ENCODE data around the gene NAALADL2. TPM values are rescaled to one million over a fixed set of nuclear protein-coding genes. Genes with fewer than 3 reads are reported as not detected.
"Not testable (repeated sequence)": the region's sequence is repeated elsewhere in the genome, so short reads cannot be mapped to it uniquely, and the experiment has no call there.

The NAALADL2 gene
- polyA plus RNA-seq, 3 donors from 2014 or later, result 0.10 TPM; not detected in 2

DNA sequence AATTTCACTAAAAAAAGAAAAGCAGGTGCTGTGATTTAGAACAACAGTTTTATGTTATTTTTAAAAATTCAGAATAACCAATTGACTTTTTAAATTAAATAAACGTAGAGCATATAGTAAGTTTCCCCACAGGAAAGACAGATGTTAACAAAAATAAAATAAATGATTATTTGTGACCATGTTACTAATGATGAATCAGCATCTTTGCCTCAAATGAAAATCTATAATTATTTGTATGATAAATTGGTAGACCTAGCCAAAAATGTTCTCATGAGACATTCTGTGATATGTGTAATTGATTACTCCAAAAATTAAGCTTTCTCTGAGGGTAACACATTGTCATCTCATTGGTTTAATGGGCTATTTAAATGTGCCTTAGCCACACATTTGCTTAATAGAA lies 948.0 kb downstream of the NAALADL2 start:
- Mint-ChIP-seq H3K36me3 (no peaks in the 10 kb centered on the region), H3K27ac (no peak overlapping the region), H3K9me3 (peaks cover 0 to 17% (median 8%) of the 10 kb centered on the region in 6 donors), H3K27me3 (ENCODE audit: low read depth in 3 of 3) (no peaks in the 10 kb centered on the region), H3K4me1 (no peaks in the 10 kb centered on the region), H3K4me3 (no peak overlapping the region)
- DNase-seq, result no peak

DNA sequence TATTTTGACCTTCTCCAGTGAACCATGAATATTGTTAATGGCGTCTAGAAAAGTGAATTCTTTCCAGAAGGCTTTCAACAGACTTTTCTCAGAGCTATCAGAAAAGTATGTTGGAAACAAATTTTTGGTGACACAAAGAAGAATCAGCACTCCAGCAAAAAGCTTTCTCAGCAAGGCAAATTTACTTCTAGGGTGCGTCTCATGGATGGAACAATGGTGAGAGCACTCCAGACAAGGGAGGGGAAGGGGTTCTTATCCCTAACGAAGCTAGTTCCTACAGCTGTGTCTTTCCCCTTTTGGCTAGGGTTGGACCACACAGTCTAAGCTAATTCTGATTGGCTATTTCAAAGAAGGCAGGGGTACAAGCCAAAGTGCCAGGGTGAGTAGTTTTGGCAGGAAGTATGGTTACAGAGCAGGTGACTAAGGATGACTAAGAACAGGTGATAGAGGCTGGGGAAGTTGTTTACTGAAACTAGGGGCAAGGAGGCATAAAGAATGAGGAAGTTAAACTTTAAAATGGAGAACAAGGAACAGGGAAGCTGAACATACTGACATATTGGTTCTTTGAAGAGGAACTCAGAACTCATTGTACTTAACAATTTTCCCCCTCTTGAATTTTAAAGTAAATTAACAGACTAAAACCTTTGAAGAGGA lies 959.8 kb downstream of the NAALADL2 start:
- H3K27ac Mint-ChIP-seq, result no peak overlapping the region
- no peaks in the 10 kb centered on the region for H3K4me1 Mint-ChIP-seq
- peaks cover 0 to 4% (median 0%) of the 10 kb centered on the region in 3 donors for H3K36me3 Mint-ChIP-seq
- H3K9me3 Mint-ChIP-seq, result peaks cover 8 to 58% (median 37%) of the 10 kb centered on the region in 6 donors
- peaks cover 0 to 1% (median 0%) of the 10 kb centered on the region in 3 donors for H3K27me3 Mint-ChIP-seq (ENCODE audit: low read depth in 3 of 3)
- DNase-seq, result no peak
- no peak overlapping the region for H3K4me3 Mint-ChIP-seq

DNA sequence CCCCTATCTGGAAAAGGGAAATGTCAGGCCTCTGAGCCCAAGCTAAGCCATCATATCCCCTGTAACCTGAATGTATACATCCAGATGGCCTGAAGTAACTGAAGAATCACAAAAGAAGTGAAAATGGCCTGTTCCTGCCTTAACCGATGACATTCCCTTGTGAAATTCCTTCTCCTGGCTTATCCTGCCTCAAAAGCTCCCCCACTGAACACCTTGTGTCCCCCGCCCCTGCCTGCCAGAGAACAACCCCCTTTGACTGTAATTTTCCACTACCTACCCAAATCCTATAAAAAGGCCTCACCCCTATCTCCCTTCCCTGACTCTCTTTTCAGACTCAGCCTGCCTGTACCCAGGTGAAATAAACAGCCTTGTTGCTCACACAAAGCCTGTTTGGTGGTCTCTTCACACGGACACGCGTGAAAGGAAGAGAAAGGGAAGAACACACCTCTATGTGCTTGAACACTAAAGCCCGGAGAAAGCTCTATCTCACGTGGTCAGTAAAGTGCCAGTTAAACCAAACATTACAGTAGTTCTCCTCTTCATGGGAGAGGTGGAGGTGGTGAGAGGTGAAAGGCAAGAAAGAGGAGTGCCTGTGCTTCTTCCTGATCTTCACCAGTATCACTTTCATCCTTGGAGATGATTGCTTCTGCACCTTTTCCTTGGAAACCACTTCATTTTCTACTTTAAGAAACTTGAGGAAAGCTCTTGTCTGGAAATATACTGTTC lies 963.8 kb downstream of the NAALADL2 start:
- not testable (repeated sequence) for H3K36me3 Mint-ChIP-seq; DNase-seq; H3K4me1 Mint-ChIP-seq; H3K27me3 Mint-ChIP-seq (ENCODE audit: low read depth in 3 of 3); H3K4me3 Mint-ChIP-seq; H3K27ac Mint-ChIP-seq
- peaks cover 8 to 74% (median 38%) of the 10 kb centered on the region in 6 donors for H3K9me3 Mint-ChIP-seq

DNA sequence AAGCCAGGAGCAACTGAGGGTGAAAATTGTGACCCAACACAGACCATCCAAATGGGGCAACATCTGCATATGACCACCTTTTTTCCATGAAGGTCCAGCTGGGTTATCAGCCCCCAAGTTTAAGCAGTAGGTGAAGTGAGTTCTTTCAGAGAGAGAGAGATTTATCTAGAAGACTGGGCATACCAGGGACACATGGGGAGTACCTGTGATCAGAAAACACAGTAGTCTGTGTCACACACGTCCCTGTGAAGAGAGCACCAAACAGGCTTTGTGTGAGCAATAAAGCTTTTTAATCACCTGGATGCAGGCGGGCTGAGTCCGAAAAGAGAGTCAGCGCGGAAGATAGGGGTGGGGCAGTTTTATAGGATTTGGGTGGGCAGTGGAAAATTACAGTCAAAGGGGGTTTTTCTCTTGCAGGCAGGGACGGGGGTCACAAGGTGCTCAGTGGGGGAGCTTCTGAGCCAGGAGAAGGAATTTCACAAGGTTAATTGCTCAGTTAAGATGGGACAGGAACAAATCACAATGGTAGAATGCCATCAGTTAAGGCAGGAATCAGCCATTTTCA lies 966.0 kb downstream of the NAALADL2 start:
- H3K36me3 Mint-ChIP-seq; H3K27ac Mint-ChIP-seq; DNase-seq; H3K4me1 Mint-ChIP-seq; H3K4me3 Mint-ChIP-seq; H3K27me3 Mint-ChIP-seq (ENCODE audit: low read depth in 3 of 3): not testable (repeated sequence)
- H3K9me3 Mint-ChIP-seq, result peaks cover 8 to 54% (median 25%) of the 10 kb centered on the region in 6 donors

DNA sequence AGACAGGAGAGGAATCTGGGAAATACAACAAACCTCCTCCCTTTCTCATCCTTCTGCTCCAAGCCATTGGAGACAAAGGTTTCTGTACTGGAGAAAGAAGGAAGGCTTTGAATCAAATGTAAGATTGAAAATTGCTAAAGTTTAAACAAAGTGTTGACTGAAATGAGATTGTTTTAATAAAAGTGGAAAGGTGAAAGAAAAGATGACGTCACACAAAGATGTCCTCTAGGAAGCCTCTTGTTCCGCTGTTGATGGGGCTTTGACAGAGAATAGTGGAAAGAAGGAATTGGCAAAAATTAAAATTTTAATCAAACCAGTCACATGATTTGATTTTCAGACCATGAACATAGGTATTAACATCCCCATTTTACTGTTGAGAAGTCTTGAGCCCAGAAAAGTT lies 967.6 kb downstream of the NAALADL2 start:
- Mint-ChIP-seq H3K36me3 (no peaks in the 10 kb centered on the region), H3K27me3 (ENCODE audit: low read depth in 3 of 3) (no peaks in the 10 kb centered on the region), H3K4me1 (no peaks in the 10 kb centered on the region), H3K4me3 (no peak overlapping the region), H3K27ac (no peak overlapping the region), H3K9me3 (peaks cover 6 to 44% (median 21%) of the 10 kb centered on the region in 6 donors)
- no peak for DNase-seq

DNA sequence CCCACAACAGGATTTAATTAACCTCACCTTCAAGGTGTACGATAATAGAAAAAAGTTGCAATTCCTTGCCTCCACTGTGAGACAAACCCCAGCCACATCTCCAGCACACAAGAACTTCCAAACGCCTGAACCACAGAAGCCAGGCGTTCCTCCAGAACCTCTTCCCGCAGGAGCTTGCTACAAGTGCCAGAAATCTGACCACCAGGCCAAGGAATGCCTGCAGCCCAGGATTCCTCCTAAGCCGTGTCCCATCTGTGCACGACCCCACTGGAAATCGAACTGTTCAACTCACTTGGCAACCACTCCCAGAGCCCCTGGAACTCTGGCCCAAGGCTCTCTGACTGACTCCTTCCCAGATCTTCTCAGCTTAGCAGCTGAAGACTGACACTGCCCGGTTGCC lies 970.7 kb downstream of the NAALADL2 start:
- not testable (repeated sequence) for H3K27me3 Mint-ChIP-seq (ENCODE audit: low read depth in 3 of 3); H3K4me3 Mint-ChIP-seq; H3K27ac Mint-ChIP-seq; H3K36me3 Mint-ChIP-seq; H3K4me1 Mint-ChIP-seq; DNase-seq
- H3K9me3 Mint-ChIP-seq, result peaks cover 5 to 25% (median 12%) of the 10 kb centered on the region in 6 donors

DNA sequence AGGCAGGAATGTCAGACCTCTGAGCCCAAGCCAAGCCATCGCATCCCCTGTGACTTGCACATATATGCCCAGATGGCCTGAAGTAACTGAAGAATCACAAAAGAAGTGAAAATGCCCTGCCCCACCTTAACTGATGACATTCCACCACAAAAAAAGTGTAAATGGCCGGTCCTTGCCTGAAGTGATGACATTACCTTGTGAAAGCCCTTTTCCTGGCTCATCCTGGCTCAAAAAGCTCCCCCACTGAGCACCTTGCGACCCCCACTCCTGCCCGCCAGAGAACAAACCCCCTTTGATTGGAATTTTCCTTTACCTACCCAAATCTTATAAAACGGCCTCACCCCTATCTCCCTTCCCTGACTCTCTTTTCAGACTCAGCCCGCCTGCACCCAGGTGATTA lies 976.6 kb downstream of the NAALADL2 start:
- H3K36me3 Mint-ChIP-seq; H3K4me1 Mint-ChIP-seq; H3K4me3 Mint-ChIP-seq; DNase-seq; H3K27ac Mint-ChIP-seq; H3K27me3 Mint-ChIP-seq (ENCODE audit: low read depth in 3 of 3): not testable (repeated sequence)
- H3K9me3 Mint-ChIP-seq, result peaks cover 0 to 11% (median 4%) of the 10 kb centered on the region in 6 donors

DNA sequence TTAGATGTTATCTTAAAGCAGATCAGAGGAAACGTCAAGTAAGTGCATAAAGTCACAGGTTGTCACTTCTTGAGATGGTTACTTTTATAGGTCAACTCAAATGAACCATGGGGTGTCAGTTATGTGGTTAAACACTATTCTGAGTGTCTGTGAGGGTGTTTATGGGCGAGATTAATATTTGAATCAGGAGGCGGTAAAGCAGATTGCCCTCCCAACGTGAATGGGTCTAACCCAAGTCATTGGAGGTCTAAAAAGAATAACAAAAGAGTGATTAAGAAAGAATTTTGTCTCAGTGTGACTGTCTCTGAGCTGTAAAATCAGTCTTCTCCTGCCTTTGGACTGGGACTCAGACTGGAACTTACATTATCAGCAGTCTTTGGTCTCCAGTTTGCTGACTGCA lies 977.5 kb downstream of the NAALADL2 start:
- no peak for DNase-seq
- Mint-ChIP-seq H3K27ac (no peak overlapping the region), H3K9me3 (peaks cover 3 to 15% (median 7%) of the 10 kb centered on the region in 6 donors), H3K4me3 (no peak overlapping the region), H3K36me3 (no peaks in the 10 kb centered on the region), H3K4me1 (no peaks in the 10 kb centered on the region), H3K27me3 (ENCODE audit: low read depth in 3 of 3) (no peaks in the 10 kb centered on the region)

DNA sequence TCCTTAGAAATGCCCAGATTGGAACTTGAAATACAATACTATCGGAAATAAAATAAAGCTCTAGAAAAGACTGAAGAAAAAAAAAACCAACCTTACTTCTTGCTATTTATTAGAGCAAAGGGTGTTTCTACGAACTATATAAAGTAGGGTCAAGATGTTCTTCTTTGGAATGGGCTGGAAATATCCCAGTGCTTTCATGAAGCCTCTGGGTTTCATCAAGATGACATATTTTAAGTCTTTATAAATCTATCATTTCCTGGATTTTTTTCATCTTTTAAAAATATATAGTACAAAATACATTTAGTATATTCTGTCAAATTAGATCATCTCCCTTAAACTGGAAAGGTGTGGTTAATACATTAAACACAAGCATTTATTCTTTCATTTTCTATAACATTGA lies 978.8 kb downstream of the NAALADL2 start:
- peaks cover 6 to 17% (median 7%) of the 10 kb centered on the region in 6 donors for H3K9me3 Mint-ChIP-seq
- no peak overlapping the region for H3K4me3 Mint-ChIP-seq
- H3K4me1 Mint-ChIP-seq, result no peaks in the 10 kb centered on the region

DNA sequence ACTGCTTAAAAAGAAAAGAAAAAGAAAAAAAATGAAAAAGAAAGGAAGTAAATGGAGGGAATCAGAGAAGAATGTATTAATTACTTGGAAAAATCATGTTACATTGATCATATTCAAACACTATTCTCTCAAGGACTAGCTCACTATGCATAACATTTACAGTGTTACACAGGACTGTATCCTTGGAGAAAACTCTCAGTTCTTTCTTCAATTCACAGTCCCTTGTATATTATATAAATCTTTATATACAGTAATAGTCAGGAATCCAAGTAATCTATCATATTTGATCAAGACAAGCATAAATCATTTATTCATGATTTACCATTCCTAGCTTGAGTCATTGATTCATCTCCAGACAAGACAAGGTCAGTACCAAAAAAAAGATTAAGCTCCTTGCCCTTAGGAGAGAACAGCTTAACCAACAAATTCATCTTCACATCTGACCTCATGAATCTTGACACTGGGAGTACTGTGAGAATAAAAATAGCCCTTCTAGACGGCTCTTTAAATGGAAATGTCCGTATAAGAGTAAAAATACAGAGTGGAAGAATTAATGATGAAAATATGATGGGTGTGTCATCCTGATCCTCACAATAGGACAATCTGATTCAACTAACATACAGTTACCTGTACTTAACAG lies 980.4 kb downstream of the NAALADL2 start:
- Mint-ChIP-seq H3K4me3 (no peak overlapping the region), H3K27me3 (ENCODE audit: low read depth in 3 of 3) (no peaks in the 10 kb centered on the region), H3K27ac (no peak overlapping the region), H3K9me3 (peaks cover 6 to 19% (median 10%) of the 10 kb centered on the region in 6 donors), H3K36me3 (no peaks in the 10 kb centered on the region), H3K4me1 (no peaks in the 10 kb centered on the region)
- DNase-seq, result no peak

More for the DNA sequence above, 978.8 kb downstream of the NAALADL2 start:
- H3K27me3 Mint-ChIP-seq (ENCODE audit: low read depth in 3 of 3), result no peaks in the 10 kb centered on the region
- DNase-seq, result no peak
- no peak overlapping the region for H3K27ac Mint-ChIP-seq
- H3K36me3 Mint-ChIP-seq, result no peaks in the 10 kb centered on the region

DNA sequence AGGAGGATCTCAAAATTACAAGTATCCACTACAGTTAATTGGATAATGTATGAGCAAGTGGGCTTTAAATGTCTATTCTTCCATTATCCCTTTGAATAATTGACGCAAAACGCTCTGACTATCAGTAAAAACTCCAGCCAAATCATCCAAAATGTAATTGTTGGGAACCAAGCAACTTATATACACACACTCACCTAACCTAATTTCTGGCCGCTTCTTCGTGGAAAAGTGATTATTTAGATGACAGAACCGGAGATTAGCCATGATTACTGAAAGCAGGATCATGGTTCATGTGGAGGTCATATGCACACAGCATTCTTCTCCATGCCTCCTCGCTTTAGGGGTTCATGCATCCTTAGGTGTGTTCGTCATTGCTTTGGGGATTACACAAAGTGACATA lies 992.4 kb downstream of the NAALADL2 start:
- Mint-ChIP-seq H3K36me3 (no peaks in the 10 kb centered on the region), H3K4me3 (no peak overlapping the region), H3K27me3 (ENCODE audit: low read depth in 3 of 3) (no peaks in the 10 kb centered on the region), H3K9me3 (peaks cover 4 to 29% (median 16%) of the 10 kb centered on the region in 6 donors), H3K4me1 (no peaks in the 10 kb centered on the region), H3K27ac (no peak overlapping the region)
- DNase-seq, result no peak

DNA sequence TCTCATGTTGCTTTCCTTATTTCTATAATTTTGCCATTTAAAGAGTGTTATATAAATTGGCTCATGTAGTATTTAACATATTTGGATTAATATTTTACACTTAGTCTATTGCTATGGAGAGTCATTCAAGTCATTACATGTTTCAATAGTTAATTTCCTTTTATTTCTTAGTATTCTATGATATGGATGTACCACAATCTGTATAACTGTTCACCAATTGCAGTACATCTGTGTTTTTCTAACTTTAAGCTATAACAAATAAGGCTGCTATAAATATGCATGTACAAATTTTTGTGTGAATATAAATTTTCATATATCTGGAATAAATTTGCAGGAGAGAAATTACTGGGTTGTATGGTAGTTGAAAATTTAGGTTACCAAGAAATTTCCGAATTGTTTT lies 993.4 kb downstream of the NAALADL2 start:
- Mint-ChIP-seq H3K9me3 (peaks cover 4 to 31% (median 16%) of the 10 kb centered on the region in 6 donors), H3K27ac (no peak overlapping the region), H3K36me3 (no peaks in the 10 kb centered on the region), H3K27me3 (ENCODE audit: low read depth in 3 of 3) (no peaks in the 10 kb centered on the region), H3K4me1 (no peaks in the 10 kb centered on the region), H3K4me3 (no peak overlapping the region)
- no peak for DNase-seq

DNA sequence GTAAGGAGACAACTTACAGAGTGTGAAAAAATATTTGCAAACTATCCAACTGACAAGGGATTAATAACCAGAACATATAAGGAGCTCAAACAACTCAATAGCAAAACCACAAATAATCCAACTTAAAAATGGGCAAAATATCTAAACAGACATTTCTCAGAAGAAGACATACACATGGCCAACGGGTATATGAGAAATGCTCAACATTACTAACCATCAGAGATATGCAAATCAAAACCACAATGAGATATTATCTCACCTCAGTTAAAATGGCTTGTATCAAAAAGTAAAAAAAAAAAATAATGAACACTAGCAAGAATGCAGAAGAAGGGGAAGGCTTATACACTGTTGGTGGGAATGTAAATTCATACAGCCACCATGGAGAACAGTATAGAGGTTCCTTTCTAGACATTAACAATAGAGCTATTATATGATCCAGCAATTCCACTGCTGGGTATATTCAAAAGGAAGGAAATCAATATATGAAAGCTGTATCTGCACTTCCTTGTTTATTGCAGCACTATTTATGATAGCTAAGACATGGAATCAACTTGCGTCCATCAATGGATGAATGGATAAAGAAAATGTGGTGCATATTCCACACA lies 998.6 kb downstream of the NAALADL2 start:
- Mint-ChIP-seq H3K27ac (no peak overlapping the region), H3K4me1 (no peaks in the 10 kb centered on the region), H3K36me3 (no peaks in the 10 kb centered on the region), H3K27me3 (ENCODE audit: low read depth in 3 of 3) (no peaks in the 10 kb centered on the region), H3K9me3 (peaks cover 7 to 31% (median 19%) of the 10 kb centered on the region in 6 donors), H3K4me3 (no peak overlapping the region)
- DNase-seq, result no peak

All from immature natural killer cell (primary cell).